GM23248 (cell line): Measurements from ENCODE around the gene RIPOR3.

Experiments used
- EZH2 ChIP-seq: fragments of 200-600 bp; sonication (generic); IDR thresholded peaks from 2 replicates; pipeline ENCODE4 v1.6.1; 2018; ENCODE audit warnings: antibody characterized with exemption, mild to moderate bottlenecking; ENCODE audit not compliant: insufficient read depth, poor library complexity, severe bottlenecking
- EZH2phosphoT487 ChIP-seq: fragments of 200-600 bp; sonication (generic); IDR thresholded peaks from 2 replicates; pipeline ENCODE4 v1.6.1; 2018; ENCODE audit warnings: antibody characterized with exemption, moderate library complexity, mild to moderate bottlenecking, low read depth; ENCODE audit not compliant: insufficient read depth

DNA sequence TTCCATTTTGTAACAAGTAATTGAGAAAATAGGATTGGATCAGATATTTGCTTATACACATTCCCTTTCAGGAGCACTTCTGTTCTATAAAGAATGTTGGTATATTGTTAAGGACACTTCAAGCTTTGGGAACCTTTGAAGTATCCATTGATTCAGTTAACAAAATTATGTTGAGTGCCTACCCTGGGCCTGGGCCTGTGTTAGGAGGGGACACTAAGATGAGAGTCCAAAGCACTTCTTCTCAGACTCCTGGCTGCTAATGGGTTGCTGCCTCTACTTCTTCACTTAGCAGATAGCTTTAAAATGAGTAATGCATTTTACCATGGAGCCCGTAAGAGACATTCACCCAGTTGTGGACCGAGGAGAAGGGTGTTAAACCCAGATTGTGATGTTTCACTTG lies 140.8 kb downstream of the RIPOR3 start:
- no peak for TF ChIP-seq EZH2
- no peak for TF ChIP-seq EZH2phosphoT487
